Fibroblast of mammary gland (primary cell): ENCODE results near the gene ALDH18A1.
A peak's percentile ranks its signal among the peaks of the same experiment; 100 is the strongest.

Source experiments
- DNase-seq: peaks from one replicate; pipeline ENCODE4 v3.0.0-alpha.2; 2010; ENCODE audit warnings: low read depth
- H3K4me3 ChIP-seq: 2 replicates; pipeline ENCODE4 v1.5.1; 2011; ENCODE audit warnings: low read depth, mild to moderate bottlenecking, low read length, moderate library complexity; ENCODE audit not compliant: control insufficient read depth
- TF ChIP-seq, protein P1 (sequence below): conservative IDR thresholded peaks from 2 replicates; pipeline ENCODE4 v1.5.1; 2011; ENCODE audit warnings: low read depth, low read length, inconsistent platforms; ENCODE audit not compliant: control insufficient read depth, insufficient read depth

Gene ALDH18A1

DNA sequence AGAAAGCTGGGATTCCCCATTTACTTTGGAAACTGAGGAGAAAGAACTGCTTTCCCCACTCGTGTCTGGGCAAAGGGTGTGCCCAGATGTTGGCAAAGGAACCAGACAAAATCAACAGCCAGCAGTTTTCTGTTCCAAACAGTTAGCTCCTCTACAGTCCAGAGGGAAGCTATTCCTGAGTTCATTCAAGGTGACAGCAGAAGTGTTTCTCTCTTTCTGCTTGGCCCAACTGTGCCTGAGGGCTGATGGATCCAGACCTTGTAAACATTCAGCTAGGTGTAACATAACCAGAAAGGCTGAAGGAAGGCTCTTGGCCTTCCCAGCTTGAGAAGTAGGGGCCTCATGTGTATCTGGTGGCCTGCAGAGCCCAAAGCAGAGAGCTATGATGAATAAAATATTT, 7.0 kb upstream of the ALDH18A1 start:
- TF ChIP-seq, protein P1, sequence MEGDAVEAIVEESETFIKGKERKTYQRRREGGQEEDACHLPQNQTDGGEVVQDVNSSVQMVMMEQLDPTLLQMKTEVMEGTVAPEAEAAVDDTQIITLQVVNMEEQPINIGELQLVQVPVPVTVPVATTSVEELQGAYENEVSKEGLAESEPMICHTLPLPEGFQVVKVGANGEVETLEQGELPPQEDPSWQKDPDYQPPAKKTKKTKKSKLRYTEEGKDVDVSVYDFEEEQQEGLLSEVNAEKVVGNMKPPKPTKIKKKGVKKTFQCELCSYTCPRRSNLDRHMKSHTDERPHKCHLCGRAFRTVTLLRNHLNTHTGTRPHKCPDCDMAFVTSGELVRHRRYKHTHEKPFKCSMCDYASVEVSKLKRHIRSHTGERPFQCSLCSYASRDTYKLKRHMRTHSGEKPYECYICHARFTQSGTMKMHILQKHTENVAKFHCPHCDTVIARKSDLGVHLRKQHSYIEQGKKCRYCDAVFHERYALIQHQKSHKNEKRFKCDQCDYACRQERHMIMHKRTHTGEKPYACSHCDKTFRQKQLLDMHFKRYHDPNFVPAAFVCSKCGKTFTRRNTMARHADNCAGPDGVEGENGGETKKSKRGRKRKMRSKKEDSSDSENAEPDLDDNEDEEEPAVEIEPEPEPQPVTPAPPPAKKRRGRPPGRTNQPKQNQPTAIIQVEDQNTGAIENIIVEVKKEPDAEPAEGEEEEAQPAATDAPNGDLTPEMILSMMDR, result no peak
- H3K4me3 ChIP-seq, result no peak overlapping the region
- DNase-seq, result no peak

DNA sequence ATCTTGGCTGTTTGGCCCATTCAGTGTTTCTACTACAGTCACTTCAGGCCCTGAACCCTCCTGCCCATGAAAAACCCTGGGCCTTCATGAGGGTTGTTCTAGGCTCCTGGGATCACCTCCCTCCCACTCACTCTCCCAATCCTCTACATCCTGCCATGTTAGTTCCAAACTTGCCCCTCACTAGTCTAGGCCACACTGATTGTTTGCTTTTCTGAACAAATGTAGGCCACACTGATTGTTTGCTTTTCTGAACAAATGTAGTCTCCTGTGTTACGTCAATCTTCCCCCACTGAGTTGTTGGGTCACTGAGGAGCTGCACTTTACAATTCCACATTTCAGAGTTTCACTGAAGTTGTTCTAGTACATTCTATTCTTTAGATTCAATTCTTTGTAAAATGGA, 5.3 kb upstream of the ALDH18A1 start:
- H3K4me3 ChIP-seq, result no peak overlapping the region
- TF ChIP-seq, protein P1, result no peak
- no peak for DNase-seq

DNA sequence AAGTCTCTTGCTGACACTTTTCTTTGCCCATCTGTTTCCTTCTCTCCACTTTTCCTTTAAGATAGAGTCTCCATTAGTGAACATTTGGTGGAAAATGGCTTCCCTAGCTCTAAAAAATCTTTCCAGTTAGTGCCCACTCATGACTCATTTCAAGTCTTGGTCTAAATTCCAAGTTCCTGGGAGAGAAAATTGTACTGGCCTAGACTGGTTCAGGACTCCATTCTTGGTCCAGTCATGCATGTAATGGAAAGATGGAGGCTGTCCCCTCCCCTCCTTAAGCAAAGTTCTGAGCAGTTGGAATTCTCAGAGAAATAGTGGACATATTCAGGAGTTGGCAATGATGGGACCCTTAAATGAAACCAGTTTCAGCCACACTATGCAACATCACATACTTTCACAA, 3.8 kb upstream of the ALDH18A1 start:
- TF ChIP-seq, protein P1, result no peak
- H3K4me3 ChIP-seq, result no peak overlapping the region
- DNase-seq, result peak; percentile 62

DNA sequence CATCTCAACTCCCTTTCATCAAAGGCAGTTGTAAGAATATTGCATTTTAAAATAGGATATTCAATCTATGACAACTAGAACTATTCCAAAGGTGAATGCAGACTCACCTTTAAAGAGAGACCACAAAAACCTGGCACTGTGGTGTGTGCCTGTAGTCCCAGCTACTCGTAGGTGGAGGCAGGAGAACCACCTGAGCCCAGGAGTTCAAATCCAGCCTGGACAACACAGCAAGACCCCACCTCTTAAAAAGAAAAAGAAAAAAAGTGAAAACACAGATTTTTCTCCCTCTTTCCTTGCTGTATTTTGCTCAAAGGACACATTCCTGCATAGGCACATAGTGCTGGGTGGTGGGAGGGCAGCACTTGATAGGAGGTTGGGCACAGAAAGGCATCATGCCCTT, 739 bp upstream of the ALDH18A1 start:
- H3K4me3 ChIP-seq, result peak overlapping the region; percentile 88
- no peak for DNase-seq
- TF ChIP-seq, protein P1, result no peak

DNA sequence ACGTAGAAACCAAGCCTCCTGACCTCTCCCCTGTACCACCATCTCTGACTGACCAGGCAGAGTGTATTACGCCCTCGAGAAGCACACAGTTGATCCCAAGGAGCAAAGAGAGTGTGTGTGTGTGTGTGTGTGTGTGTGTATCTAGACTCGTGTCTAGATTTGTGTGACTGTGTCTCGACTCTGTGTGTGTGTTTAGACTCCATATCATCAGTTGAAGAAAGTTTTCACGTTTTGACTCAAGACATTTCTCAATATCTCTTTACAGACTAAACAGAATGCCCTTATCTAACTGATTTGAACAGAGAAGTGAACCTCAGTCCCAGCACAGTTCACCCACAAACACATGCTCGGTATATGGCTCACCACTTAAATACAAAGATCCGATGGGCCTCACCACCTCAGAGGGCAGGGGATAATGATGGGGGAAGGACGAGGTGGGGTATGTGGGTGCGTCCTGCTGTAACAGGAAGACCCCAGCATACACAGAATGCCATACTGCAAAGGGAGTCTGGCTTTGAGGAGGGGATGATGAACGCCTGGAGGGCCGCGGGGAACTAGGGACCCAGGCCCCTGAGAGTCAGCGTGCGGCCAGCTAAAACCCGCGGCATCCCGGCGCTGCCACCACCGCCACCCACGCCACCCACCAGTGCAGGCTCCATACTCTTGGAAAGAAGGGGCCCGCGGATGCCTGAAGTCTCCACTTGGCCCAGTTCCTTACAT, 780 bp downstream of the ALDH18A1 start:
- TF ChIP-seq, protein P1, result no peak
- peak overlapping the region; percentile 88 for H3K4me3 ChIP-seq
- peak; percentile 60 for DNase-seq

DNA sequence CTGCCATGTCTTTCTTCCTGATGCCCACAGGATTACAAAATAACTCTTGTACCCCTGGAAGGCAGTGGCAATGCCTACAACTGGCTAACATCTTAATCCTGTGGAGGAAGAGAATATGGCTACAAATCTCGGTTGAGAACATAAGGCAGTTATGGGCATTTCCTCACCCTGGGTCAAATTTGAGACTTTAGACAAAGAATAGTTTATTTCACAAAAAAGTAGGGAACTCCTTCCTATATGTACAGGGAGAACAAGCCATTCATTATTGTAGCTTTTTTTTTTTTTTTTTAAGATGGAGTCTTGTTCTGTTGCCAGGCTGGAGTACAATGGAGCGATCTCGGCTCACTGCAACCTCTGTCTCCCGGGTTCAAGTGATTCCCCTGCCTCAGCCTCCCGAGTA, 2.6 kb downstream of the ALDH18A1 start:
- DNase-seq, result no peak
- no peak overlapping the region for H3K4me3 ChIP-seq
- TF ChIP-seq, protein P1, result no peak
